Endothelial cell of umbilical vein (primary cell): ENCODE results near the gene TBC1D19. TPM values are rescaled to one million over a fixed set of nuclear protein-coding genes. Genes with fewer than 3 reads are reported as not detected.

Experiments
- BruUV-seq: library from RNA; stranded (reverse); fragments of 400-500 nt; replicated peaks from 2 replicates; lab custom pipeline; 2021; lab: Mats Ljungman, UMichigan
- CTCF ChIA-PET: fragments of 300-600, 350-600 bp; sonication (Branson Sonifier 250); formaldehyde crosslinking; loops from one replicate; lab custom pipeline; 2021; ENCODE audit warnings: antibody characterized with exemption, inconsistent platforms; lab: Charles Lee
- POLR2A ChIA-PET: fragments of 300-600, 350-600 bp; sonication (Branson Sonifier 250); formaldehyde crosslinking; loops from one replicate; lab custom pipeline; 2021; ENCODE audit warnings: antibody characterized with exemption, inconsistent platforms; lab: Charles Lee
- DNase-seq: peaks from one replicate; pipeline ENCODE4 v3.0.0-alpha.2; 2011; ENCODE audit warnings: low read depth, low spot score
- FAIRE-seq: peaks from 2 replicates; lab custom pipeline; 2011; peaks lifted over from hg19 to GRCh38; lab: Jason Lieb, UNC
- H2AFZ ChIP-seq: 2 replicates; pipeline ENCODE4 v1.6.0; 2012; ENCODE audit warnings: low read depth, low read length, control low read depth, inconsistent platforms
- H3K27ac ChIP-seq: 2 replicates; pipeline ENCODE4 v1.5.1; 2011; ENCODE audit warnings: low read depth, mild to moderate bottlenecking, control low read depth, low read length, moderate library complexity; ENCODE audit not compliant: insufficient read depth
- H3K27me3 ChIP-seq, 2 experiments: 2 replicates each; pipeline versions ENCODE4 v1.6.0 to v1.6.1; 2011; ENCODE audit warnings: low read length in 2 of 2, mixed read lengths in 1 of 2; ENCODE audit not compliant: control insufficient read depth in 2 of 2, insufficient read depth in 2 of 2
- H3K36me3 ChIP-seq, 2 experiments: 2 replicates in 1 of 2; 3 replicates in 1 of 2; pipeline ENCODE4 v1.5.1; 2011; ENCODE audit warnings: low read length in 2 of 2, mild to moderate bottlenecking in 1 of 2, moderate library complexity in 1 of 2; ENCODE audit not compliant: control insufficient read depth in 2 of 2, insufficient read depth in 2 of 2; ENCODE audit errors: extremely low read depth in 1 of 2
- H3K4me1 ChIP-seq: 3 replicates; pipeline ENCODE4 v1.5.1; 2011; ENCODE audit warnings: mild to moderate bottlenecking, low read length; ENCODE audit not compliant: control insufficient read depth, insufficient read depth; ENCODE audit errors: extremely low read depth
- H3K4me2 ChIP-seq: 2 replicates; pipeline ENCODE4 v1.6.1; 2011; ENCODE audit warnings: low read length, control low read depth, mixed read lengths; ENCODE audit not compliant: insufficient read depth
- H3K4me3 ChIP-seq, 3 experiments: fragments of 200-600 bp in 1 of 3; sonication (generic), shearing (Covaris generic) in 1 of 3; replicated peaks in 1 of 3; 2 replicates each; pipeline ENCODE4 v1.5.1; 2011 to 2016; ENCODE audit warnings: control low read depth in 3 of 3, low read length in 3 of 3, mild to moderate bottlenecking in 2 of 3, inconsistent platforms in 1 of 3, low read depth in 1 of 3, moderate library complexity in 1 of 3; ENCODE audit not compliant: insufficient read depth in 1 of 3
- H3K79me2 ChIP-seq: 2 replicates; pipeline ENCODE4 v1.6.0; 2012; ENCODE audit warnings: low read length, inconsistent platforms; ENCODE audit not compliant: control insufficient read depth, insufficient read depth
- H3K9ac ChIP-seq: replicated peaks from 2 replicates; pipeline ENCODE3; 2011; ENCODE audit warnings: low read length, control low read depth; ENCODE audit not compliant: insufficient read depth; ENCODE audit errors: extremely low read depth
- H3K9me1 ChIP-seq: replicated peaks from 3 replicates; pipeline ENCODE4 v1.6.0; 2011; ENCODE audit warnings: mild to moderate bottlenecking, low read length; ENCODE audit not compliant: control insufficient read depth, insufficient read depth; ENCODE audit errors: extremely low read depth
- H3K9me3 ChIP-seq: replicated peaks from 2 replicates; pipeline ENCODE4 v1.5.1; 2012; ENCODE audit warnings: low read length, inconsistent platforms; ENCODE audit not compliant: control insufficient read depth, insufficient read depth
- H4K20me1 ChIP-seq: replicated peaks from 2 replicates; pipeline ENCODE3; 2011; ENCODE audit warnings: mild to moderate bottlenecking, low read length; ENCODE audit not compliant: control insufficient read depth, insufficient read depth; ENCODE audit errors: extremely low read depth
- CTCF ChIP-seq, 2 donors: IDR thresholded peaks; 1 replicate in 1 of 2; 2 replicates in 1 of 2; pipeline ENCODE4 v1.5.1; 2011; ENCODE audit warnings: low read length in 2 of 2, mild to moderate bottlenecking in 2 of 2, moderate library complexity in 2 of 2, control low read depth in 1 of 2, inconsistent platforms in 1 of 2, low read depth in 1 of 2; ENCODE audit not compliant: insufficient read depth in 1 of 2; ENCODE audit errors: extremely low read depth in 1 of 2
- EZH2 ChIP-seq: IDR thresholded peaks from 2 replicates; pipeline ENCODE4 v1.6.1; 2012; ENCODE audit warnings: borderline replicate concordance, low read depth, mild to moderate bottlenecking, moderate library complexity, low read length, inconsistent platforms; ENCODE audit not compliant: severe bottlenecking
- FOS ChIP-seq: IDR thresholded peaks from 2 replicates; pipeline ENCODE4 v1.6.1; 2011; ENCODE audit warnings: mild to moderate bottlenecking, low read length, moderate library complexity, borderline replicate concordance; ENCODE audit not compliant: insufficient read depth
- GATA2 ChIP-seq: IDR thresholded peaks from 2 replicates; pipeline ENCODE4 v1.7.0; 2011; ENCODE audit warnings: low read depth, mild to moderate bottlenecking, moderate library complexity, mixed read lengths, low read length; ENCODE audit not compliant: insufficient read length, insufficient read depth
- JUN ChIP-seq: IDR thresholded peaks from 2 replicates; pipeline ENCODE4 v1.6.1; 2011; ENCODE audit warnings: borderline replicate concordance, low read depth; ENCODE audit not compliant: insufficient read length, insufficient read depth
- MAX ChIP-seq: IDR thresholded peaks from 2 replicates; pipeline ENCODE4 v1.6.1; 2011; ENCODE audit not compliant: insufficient read depth, insufficient read length
- MYC ChIP-seq: IDR thresholded peaks from one replicate; pipeline ENCODE4 v1.6.1; 2011; ENCODE audit warnings: mild to moderate bottlenecking, low read depth, low read length
- POLR2A ChIP-seq: IDR thresholded peaks from 2 replicates; pipeline ENCODE4 v1.6.1; 2012; ENCODE audit warnings: low read depth, mild to moderate bottlenecking, control low read depth, low read length
- POLR2AphosphoS5 ChIP-seq: IDR thresholded peaks from 2 replicates; pipeline ENCODE4 v1.6.1; 2012; ENCODE audit warnings: low read depth, mild to moderate bottlenecking, control low read depth, low read length, moderate library complexity; ENCODE audit not compliant: insufficient read depth
- dilution Hi-C: fragments of 300-500 bp; cut with MboI; formaldehyde crosslinking; loops from one replicate; pipeline ENCODE4 v1.15.0; 2019; ENCODE audit warnings: low sequenced_read_pairs; ENCODE audit not compliant: extremely low pct_ligation_motif_present
- intact Hi-C: fragments of 100-400 bp; cut with micrococcal nuclease; formaldehyde crosslinking; loops from one replicate; pipeline ENCODE4 v1.10.0; 2022
- polyA plus RNA-seq, 4 experiments: library from polyadenylated mRNA; depleted of rRNA in 3 of 4; stranded (reverse) in 3 of 4; unstranded in 1 of 4; fragments of >200 nt; gene quantifications; 2 replicates each; pipeline versions ENCODE4 v1.2.1 to v1.2.3, GENCODE V29; 2011 to 2012; ENCODE audit warnings: missing spikeins in 1 of 4
- total RNA-seq: library from RNA; stranded (reverse); gene quantifications from 2 replicates; pipeline ENCODE4 v1.2.3, GENCODE V29; 2021

TBC1D19 gene
- total and polyA plus RNA-seq, 2 donors (not counting 3 experiments of a cell fraction or from before 2014, with no cell fraction given) = 4.4 to 5.9 TPM

GRCh38 chr4:26701095-26701494, 117.2 kb downstream of the TBC1D19 start:
- TF ChIP-seq CTCF (IDR thresholded peaks at IDR 0.05; ENCODE audit: extremely low read depth in 1 of 2, insufficient read depth in 1 of 2, low read depth in 1 of 2, low read length in 2 of 2) = no peak
- TF ChIP-seq MYC = no peak
- TF ChIP-seq POLR2A = no peak
- TF ChIP-seq POLR2AphosphoS5 = no peak
- no peak for TF ChIP-seq MAX
- TF ChIP-seq FOS = no peak
- Histone ChIP-seq H3K36me3 (no peaks in the 10 kb centered on the region), H4K20me1 (no peaks in the 10 kb centered on the region), H3K79me2 (no peaks in the 10 kb centered on the region), H3K27me3 (no peaks in the 10 kb centered on the region), H3K9me1 (no peaks in the 10 kb centered on the region), H3K4me1 (no peaks in the 10 kb centered on the region), H2AFZ (no peak overlapping the region), H3K4me2 (no peak overlapping the region), H3K4me3 (no peak overlapping the region), H3K9ac (no peak overlapping the region), H3K27ac (no peak overlapping the region), H3K9me3 (no peaks in the 10 kb centered on the region)
- dilution Hi-C loops (no loop called here), intact Hi-C loops (no loop called here)
- FAIRE-seq (no peak), DNase-seq (no peak)
- ChIA-PET CTCF (no interaction called here), POLR2A (no interaction called here)
- BruUV-seq = no TSS peak

- H3K4me3 ChIP-seq = no peak overlapping the region
- DNase-seq = no peak
- no peaks in the 10 kb centered on the region for H3K4me1 ChIP-seq
- H3K36me3 ChIP-seq = no peaks in the 10 kb centered on the region
- POLR2A ChIA-PET = no interaction called here
- no peaks in the 10 kb centered on the region for H3K79me2 ChIP-seq
- no TSS peak for BruUV-seq
- no peak overlapping the region for H3K27ac ChIP-seq
- CTCF ChIA-PET = no interaction called here
- H2AFZ ChIP-seq = no peak overlapping the region
- no peak overlapping the region for H3K4me2 ChIP-seq
- no peak for FAIRE-seq
- H3K9me1 ChIP-seq = no peaks in the 10 kb centered on the region
- H3K9ac ChIP-seq = no peak overlapping the region
- no peaks in the 10 kb centered on the region for H3K9me3 ChIP-seq
- no peaks in the 10 kb centered on the region for H3K27me3 ChIP-seq
- no peak for TF ChIP-seq MAX
- TF ChIP-seq EZH2 = no peak
- TF ChIP-seq JUN = no peak
- TF ChIP-seq FOS = no peak
- TF ChIP-seq POLR2AphosphoS5 = no peak
- no peak for TF ChIP-seq GATA2
- TF ChIP-seq MYC = no peak
- no peak for TF ChIP-seq POLR2A
- no peak for TF ChIP-seq CTCF (IDR thresholded peaks at IDR 0.05; ENCODE audit: extremely low read depth in 1 of 2, insufficient read depth in 1 of 2, low read depth in 1 of 2, low read length in 2 of 2)
- dilution Hi-C loops = no loop called here
- H4K20me1 ChIP-seq = no peaks in the 10 kb centered on the region
- intact Hi-C loops = no loop called here
Measured at GRCh38 chr4:26701786-26702227, 117.9 kb downstream of the TBC1D19 start.
